Activated naive CD8-positive, alpha-beta T cell treated with anti-CD3 and anti-CD28 coated beads, Interleukin-2, amount 50 U/mL, for 24 hours (primary cell): ENCODE measurements around the gene SLC26A8.
"Not testable (repeated sequence)": the region's sequence is repeated elsewhere in the genome, so short reads cannot be mapped to it uniquely, and the experiment has no call there.

Experiments used
- ATAC-seq: fragments of 150-1000 bp; cut with Tn5 transposase; one replicate; pipeline ENCODE4 v1.10.0; 2021
- DNase-seq: peaks from one replicate; pipeline ENCODE4 v3.0.0; 2021
- H3K27ac Mint-ChIP-seq: one replicate; pipeline ENCODE4 v1.8.0; 2021; ENCODE audit warnings: mild to moderate bottlenecking, mixed read lengths
- H3K27me3 Mint-ChIP-seq: one replicate; pipeline ENCODE4 v1.8.0; 2021; ENCODE audit warnings: mixed read lengths
- H3K36me3 Mint-ChIP-seq: one replicate; pipeline ENCODE4 v1.8.0; 2021; ENCODE audit warnings: low read depth, mixed read lengths
- H3K4me1 Mint-ChIP-seq: one replicate; pipeline ENCODE4 v1.8.0; 2021; ENCODE audit warnings: mixed read lengths
- H3K4me3 Mint-ChIP-seq: one replicate; pipeline ENCODE4 v1.8.0; 2021; ENCODE audit warnings: mild to moderate bottlenecking, moderate library complexity, mixed read lengths
- H3K9me3 Mint-ChIP-seq: one replicate; pipeline ENCODE4 v1.8.0; 2021; ENCODE audit warnings: mixed read lengths

The SLC26A8 gene

DNA sequence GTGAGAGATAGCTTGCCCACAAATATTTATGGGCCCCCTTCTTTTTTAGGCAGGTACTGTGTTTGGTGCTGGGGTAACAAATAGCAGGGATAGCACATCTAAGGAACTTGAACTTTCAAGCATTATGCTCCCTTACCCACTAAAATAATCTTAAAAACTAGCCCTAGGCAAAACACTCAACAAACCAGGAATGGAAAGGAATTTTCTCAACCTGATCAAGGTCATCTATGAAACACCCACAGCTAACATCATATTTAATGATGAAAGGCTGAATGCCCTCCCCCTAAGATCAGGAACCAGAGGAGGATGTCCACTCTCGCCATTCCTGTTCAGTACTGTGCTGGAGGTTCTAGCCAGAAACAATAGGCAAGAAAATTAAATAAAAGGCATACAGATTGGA lies 94.8 kb downstream of the SLC26A8 start:
- H3K9me3 Mint-ChIP-seq, result no peaks in the 10 kb centered on the region
- no peaks in the 10 kb centered on the region for H3K27me3 Mint-ChIP-seq
- no peak overlapping the region for H3K4me3 Mint-ChIP-seq
- peaks cover 3% of the 10 kb centered on the region for H3K36me3 Mint-ChIP-seq
- DNase-seq, result no peak
- peaks cover 10% of the 10 kb centered on the region for H3K4me1 Mint-ChIP-seq
- no peak for ATAC-seq
- H3K27ac Mint-ChIP-seq, result no peak overlapping the region

GRCh38 chr6:35926509-35927215 lies 97.8 kb downstream of the SLC26A8 start:
- no peak for ATAC-seq
- H3K9me3 Mint-ChIP-seq, result no peaks in the 10 kb centered on the region
- H3K27ac Mint-ChIP-seq, result no peak overlapping the region
- H3K4me1 Mint-ChIP-seq, result peaks cover 20% of the 10 kb centered on the region
- H3K27me3 Mint-ChIP-seq, result no peaks in the 10 kb centered on the region
- peaks cover 6% of the 10 kb centered on the region for H3K36me3 Mint-ChIP-seq
- no peak overlapping the region for H3K4me3 Mint-ChIP-seq
- no peak for DNase-seq

- Mint-ChIP-seq H3K9me3 (no peaks in the 10 kb centered on the region), H3K27me3 (no peaks in the 10 kb centered on the region), H3K4me1 (peaks cover 22% of the 10 kb centered on the region), H3K36me3 (peaks cover 6% of the 10 kb centered on the region), H3K27ac (no peak overlapping the region), H3K4me3 (no peak overlapping the region)
- ATAC-seq (no peak), DNase-seq (no peak)
Measured at GRCh38 chr6:35925961-35926360, 98.5 kb downstream of the SLC26A8 start.

DNA sequence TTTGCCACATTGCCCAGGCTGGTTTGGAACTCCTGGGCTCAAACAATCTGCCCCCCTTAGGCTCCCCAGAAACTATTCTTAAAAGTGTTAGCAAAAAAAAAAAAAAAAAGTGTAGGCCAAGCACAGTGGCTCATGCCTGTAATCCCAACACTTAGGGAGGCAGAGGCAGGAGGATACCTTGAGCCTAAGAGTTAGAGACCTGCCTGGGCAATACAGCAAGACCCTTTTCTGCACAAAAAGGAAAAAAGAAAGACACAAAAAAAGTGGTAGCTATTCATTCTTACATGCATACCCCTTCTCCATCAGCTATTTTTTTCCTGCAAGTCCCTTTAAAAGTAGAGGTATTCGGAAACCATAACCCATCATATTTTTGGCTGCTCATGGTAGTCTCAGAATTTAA lies 100.3 kb downstream of the SLC26A8 start:
- no peak for ATAC-seq
- Mint-ChIP-seq H3K9me3 (no peaks in the 10 kb centered on the region), H3K36me3 (peaks cover 15% of the 10 kb centered on the region), H3K27ac (no peak overlapping the region), H3K4me3 (no peak overlapping the region), H3K4me1 (peaks cover 25% of the 10 kb centered on the region), H3K27me3 (no peaks in the 10 kb centered on the region)
- DNase-seq, result no peak

GRCh38 chr6:35922139-35922554 lies 102.3 kb downstream of the SLC26A8 start:
- Mint-ChIP-seq H3K36me3 (peaks cover 32% of the 10 kb centered on the region), H3K4me1 (peaks cover 44% of the 10 kb centered on the region), H3K27me3 (no peaks in the 10 kb centered on the region), H3K9me3 (no peaks in the 10 kb centered on the region), H3K4me3 (peak overlapping the region; percentile 95), H3K27ac (peak overlapping the region; percentile 11)
- DNase-seq, result no peak
- ATAC-seq, result no peak

GRCh38 chr6:35920793-35921732 lies 103.4 kb downstream of the SLC26A8 start, which contains the start of gene SRPK1:
Gene SRPK1 (minus strand): TSS chr6:35921098. CDS start chr6:35921056, 42 bp downstream.
- peak; percentile 78 for ATAC-seq
- Mint-ChIP-seq H3K9me3 (no peaks in the 10 kb centered on the region), H3K27me3 (no peaks in the 10 kb centered on the region), H3K4me1 (peaks cover 47% of the 10 kb centered on the region), H3K4me3 (peak within 1 kb of the TSS; percentile 95), H3K36me3 (peaks cover 40% of the 10 kb centered on the region), H3K27ac (peak within 1 kb of the TSS; percentile 99)
- DNase-seq, result peak; percentile 92

DNA sequence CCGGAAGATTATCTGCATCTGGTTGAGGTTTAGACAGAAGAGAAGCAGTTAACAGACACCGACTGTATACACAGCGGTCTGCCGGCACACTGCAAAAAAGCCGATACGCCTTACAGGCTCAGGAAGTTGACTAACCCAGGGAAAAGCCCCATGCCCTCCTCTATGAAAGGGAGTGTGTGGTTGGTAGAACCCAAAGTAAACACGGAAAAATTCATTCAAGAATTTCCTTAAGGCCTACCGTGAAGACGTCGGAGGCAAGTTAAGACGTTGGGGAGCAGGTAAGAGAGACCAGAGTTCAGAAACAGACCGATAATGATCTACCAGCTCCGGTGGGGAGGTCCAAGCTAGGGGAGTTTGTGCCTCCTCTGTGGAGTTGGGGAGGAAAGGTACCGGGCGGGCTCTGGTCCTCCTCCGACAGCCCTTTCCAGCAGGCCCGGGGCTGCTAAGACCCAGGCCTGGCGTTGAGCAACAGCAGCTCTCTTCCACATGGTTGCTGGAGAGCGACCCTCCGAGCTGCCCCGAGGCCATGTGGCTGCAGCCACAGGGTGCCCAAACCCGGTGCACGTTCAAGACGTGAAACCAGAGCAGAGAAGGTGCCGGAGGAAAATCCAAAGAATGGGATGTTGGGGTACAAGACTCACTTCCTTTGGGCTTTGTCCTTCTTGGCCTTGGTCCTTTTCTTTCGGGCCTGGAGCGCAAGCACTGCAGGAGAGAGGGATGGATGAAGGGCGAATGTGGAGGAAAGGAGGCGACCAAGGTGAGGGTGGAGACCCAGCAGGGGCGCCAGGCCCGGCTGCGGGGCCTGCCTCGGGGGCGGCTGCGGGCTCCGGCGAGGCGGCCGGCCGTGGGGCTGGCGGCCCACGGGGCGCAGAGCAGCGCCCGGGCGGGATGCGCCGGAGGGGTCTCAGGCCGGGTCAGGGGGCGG lies 104.4 kb downstream of the SLC26A8 start:
- Mint-ChIP-seq H3K36me3 (peaks cover 43% of the 10 kb centered on the region), H3K27ac (peak overlapping the region; percentile 99), H3K9me3 (no peaks in the 10 kb centered on the region), H3K4me3 (peak overlapping the region; percentile 94), H3K27me3 (no peaks in the 10 kb centered on the region), H3K4me1 (peaks cover 44% of the 10 kb centered on the region)
- DNase-seq, result peak; percentile 55
- ATAC-seq, result peak; percentile 82

DNA sequence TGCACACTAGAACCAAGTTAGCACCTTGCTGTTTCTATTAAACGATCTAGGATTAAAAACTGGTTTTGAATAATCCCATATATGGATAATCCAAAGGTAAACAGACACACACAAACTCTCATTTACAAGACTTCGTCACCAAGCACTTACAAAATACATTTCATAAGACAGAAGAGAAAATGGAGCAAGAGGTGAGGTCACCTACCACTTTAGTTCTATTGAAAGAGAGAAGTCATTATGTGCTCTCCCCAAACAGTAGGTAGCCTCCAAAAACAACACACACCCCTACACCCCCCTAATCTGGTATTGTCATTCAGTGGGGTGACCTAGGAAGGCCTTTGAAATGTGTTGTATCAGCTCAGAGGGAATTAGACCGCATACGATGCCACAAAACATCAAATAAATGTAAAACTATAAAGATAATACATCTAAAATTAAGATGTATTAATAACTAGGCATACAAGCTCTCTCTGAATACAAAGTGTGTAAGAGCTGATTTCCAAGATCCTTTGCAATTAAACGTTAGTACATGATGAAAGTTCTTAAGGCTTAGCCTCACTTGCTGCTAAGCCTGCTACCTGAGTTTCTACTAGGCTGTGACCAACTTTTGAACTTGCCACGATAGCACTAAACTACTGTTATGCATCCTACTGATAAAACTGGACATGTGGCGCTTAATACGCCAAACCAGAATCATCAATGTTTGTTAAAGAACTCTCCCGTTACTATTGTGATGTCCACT lies 105.2 kb downstream of the SLC26A8 start:
- Mint-ChIP-seq H3K27ac (peak overlapping the region; percentile 99), H3K36me3 (peaks cover 41% of the 10 kb centered on the region), H3K27me3 (no peaks in the 10 kb centered on the region), H3K9me3 (no peaks in the 10 kb centered on the region), H3K4me3 (peak overlapping the region; percentile 94), H3K4me1 (peaks cover 37% of the 10 kb centered on the region)
- peak; percentile 7 for ATAC-seq
- no peak for DNase-seq

- not testable (repeated sequence) for H3K4me3 Mint-ChIP-seq, ATAC-seq, DNase-seq, H3K9me3 Mint-ChIP-seq, H3K27ac Mint-ChIP-seq, H3K27me3 Mint-ChIP-seq
- Mint-ChIP-seq H3K4me1 (peaks cover 30% of the 10 kb centered on the region), H3K36me3 (peaks cover 62% of the 10 kb centered on the region)
Measured at GRCh38 chr6:35916893-35917292, 107.5 kb downstream of the SLC26A8 start.

DNA sequence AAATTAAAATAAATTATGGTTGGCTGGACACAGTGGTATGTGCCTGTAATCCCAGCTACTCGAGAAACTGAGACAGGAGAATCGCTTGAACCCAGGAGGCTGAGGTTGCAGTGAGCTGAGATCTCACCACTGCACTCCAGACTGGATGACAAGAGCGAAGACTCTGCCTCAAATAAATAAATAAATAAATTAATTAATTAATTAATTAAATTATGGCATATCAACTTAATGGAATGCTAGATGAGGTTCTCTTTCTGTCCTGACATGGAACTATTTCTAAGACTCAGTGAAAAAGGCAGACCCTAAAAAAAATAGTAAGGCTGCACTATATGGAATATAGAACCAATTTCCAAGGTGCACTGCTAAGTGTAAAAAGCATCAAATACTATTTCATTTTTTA lies 108.4 kb downstream of the SLC26A8 start:
- Mint-ChIP-seq H3K27ac (no peak overlapping the region), H3K27me3 (no peaks in the 10 kb centered on the region), H3K4me1 (peaks cover 25% of the 10 kb centered on the region), H3K36me3 (peaks cover 69% of the 10 kb centered on the region), H3K9me3 (peaks cover 2% of the 10 kb centered on the region), H3K4me3 (no peak overlapping the region)
- DNase-seq (no peak), ATAC-seq (no peak)

DNA sequence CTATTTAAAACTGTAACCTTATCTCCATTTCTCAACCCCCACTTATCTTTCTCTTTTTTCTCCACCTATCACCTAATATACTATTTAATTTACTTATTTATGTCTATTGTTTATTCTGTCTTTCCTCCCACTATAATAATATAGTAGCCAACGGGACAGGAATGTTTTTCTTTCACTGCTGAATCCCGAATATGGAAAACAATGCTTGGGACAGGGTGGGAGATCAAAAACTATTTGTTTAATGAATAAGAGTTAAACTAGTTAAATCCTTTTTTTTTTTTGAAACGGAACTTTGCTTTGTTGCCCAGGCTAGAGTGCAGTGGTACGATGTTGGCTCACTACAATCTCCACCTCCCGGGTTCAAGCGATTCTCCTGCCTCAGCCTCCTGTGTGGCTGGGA lies 109.9 kb downstream of the SLC26A8 start:
- Mint-ChIP-seq H3K27ac (no peak overlapping the region), H3K9me3 (peaks cover 9% of the 10 kb centered on the region), H3K27me3 (no peaks in the 10 kb centered on the region), H3K4me3 (no peak overlapping the region), H3K4me1 (peaks cover 23% of the 10 kb centered on the region), H3K36me3 (peaks cover 77% of the 10 kb centered on the region)
- DNase-seq (no peak), ATAC-seq (no peak)

DNA sequence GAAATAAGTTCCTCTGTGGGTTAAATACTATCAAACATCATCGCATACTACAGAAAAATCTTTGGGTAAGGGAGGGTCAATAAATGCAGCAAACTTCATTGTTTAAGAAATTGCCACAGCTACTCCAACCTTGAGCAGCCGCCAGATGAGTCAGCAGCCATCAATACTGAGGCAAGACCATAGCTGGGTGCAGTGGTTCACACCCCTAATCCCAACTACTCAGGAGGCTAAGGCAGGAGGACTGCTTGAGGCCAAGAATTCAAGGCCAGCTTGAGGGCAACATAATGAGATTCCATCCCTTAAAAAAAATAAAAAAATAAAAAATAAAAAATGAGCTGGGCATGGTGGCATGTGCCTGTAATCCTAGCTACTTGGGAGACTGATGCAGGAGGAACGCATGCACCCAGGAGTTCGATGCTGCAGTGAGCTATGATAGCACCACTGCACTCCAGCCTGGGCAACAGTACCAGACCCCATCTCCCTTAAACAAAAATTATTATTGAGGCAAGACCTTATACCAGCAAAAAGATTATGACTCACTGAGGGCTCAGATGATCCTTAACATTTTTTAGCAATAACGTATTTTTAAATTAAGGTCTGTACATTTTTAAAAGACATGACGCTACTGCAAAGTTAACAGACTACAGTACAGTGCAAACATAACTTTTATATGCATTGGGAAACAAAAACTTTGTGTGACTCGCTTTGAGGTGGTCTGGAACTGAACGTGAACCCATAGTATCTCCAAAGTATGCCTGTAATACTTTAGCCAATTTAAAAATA lies 112.4 kb downstream of the SLC26A8 start:
- DNase-seq (no peak), ATAC-seq (no peak)
- Mint-ChIP-seq H3K27ac (no peak overlapping the region), H3K36me3 (peaks cover 78% of the 10 kb centered on the region), H3K4me3 (no peak overlapping the region), H3K4me1 (peaks cover 6% of the 10 kb centered on the region), H3K9me3 (peaks cover 21% of the 10 kb centered on the region), H3K27me3 (no peaks in the 10 kb centered on the region)

DNA sequence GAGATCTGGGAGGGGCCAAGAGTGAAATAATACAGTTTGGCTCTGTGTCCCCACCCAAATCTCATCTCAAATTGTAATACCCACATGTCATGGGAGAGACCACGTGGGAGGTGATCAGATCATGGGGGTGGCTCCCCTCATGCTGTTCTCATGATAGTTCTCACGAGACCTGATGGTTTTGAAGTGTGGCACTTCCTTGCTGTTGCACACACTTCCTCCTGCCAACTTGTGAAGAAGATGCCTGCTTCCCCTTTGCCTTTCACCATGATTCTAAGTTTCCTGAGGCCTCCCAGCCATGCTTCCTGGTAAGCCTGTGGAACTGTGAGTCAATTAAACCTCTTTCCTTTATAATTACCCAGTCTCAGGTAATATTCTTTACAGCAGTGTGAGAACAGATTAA lies 114.9 kb downstream of the SLC26A8 start:
- H3K4me3 Mint-ChIP-seq, H3K27ac Mint-ChIP-seq, H3K27me3 Mint-ChIP-seq, ATAC-seq, DNase-seq: not testable (repeated sequence)
- peaks cover 21% of the 10 kb centered on the region for H3K9me3 Mint-ChIP-seq
- H3K4me1 Mint-ChIP-seq, result peaks cover 10% of the 10 kb centered on the region
- peaks cover 77% of the 10 kb centered on the region for H3K36me3 Mint-ChIP-seq
